ENCODE measurements around the gene IL13RA1.
"Not testable (repeated sequence)": the region's sequence is repeated elsewhere in the genome, so short reads cannot be mapped to it uniquely, and the experiment has no call there.

IL13RA1 gene

DNA sequence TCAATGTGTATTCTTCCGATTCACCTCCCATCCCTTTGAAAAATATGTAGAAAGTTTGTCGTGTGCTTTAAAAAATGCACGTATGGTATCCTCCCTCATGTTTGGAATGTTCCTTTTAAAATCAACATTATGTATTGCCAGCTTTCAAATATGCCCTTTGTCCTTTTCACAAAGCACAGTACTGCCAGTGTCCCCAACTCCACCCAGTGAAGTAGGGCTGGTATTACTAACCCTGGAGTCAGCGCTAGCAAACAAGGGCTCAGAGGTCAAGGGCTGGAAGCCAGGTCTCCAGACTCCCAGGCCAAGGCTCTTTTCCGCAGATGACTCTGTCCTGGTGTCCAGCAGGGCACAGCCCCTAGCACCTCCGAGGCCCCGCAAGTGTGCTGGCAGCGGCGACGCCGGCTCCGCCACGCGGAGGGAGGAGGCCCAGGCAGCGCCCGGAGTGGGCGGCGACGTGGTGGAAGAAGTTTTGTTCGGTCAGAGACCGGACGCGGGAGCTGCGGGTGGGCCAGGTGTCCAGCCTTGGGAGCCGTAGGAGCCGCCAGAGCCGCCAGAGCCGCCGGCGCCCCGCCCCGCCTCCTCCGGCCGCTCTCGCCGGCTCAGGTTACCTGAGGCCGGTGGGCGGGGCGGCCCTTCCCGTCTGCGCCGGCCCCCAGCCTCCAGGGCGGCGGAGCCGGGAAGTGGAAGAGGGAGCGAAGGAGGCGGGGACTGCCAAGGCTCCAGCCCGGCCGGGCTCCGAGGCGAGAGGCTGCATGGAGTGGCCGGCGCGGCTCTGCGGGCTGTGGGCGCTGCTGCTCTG, at the start of gene IL13RA1:
IL13RA1 (plus strand) TSS at position 720 of the 799 bp plus-strand sequence; CDS start at position 753, 33 bp downstream.
- peak; percentile 69 for DNase-seq (ENCODE audit: low read depth)

GRCh38 chrX:118679290-118679689, 48.1 kb upstream of the IL13RA1 start:
- no peak for DNase-seq (ENCODE audit: low read depth)

- DNase-seq (ENCODE audit: low read depth) = no peak
Measured at GRCh38 chrX:118682258-118683014, 45.0 kb upstream of the IL13RA1 start.

- no peak for DNase-seq (ENCODE audit: low read depth)
Measured at GRCh38 chrX:118685393-118685792, 42.0 kb upstream of the IL13RA1 start.

DNA sequence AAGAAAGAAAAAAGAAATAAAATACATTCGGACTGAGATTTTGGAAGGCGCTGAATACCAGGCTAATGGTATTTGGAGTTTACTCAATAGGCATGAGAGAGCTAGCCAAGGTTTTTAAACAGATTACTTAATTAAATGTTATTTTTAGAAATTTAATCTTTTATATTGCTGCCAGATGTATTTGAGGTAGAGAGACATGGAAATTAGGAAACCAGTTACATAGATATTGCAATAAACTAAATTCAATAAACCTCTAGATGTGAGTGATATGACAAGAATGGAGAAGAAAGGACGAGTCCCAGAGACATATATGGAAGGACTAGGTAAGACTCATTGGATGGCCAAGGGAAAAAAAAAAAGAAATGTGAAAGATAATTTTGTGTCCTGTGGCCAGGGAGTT, 38.5 kb upstream of the IL13RA1 start:
- DNase-seq (ENCODE audit: low read depth) = no peak

GRCh38 chrX:118693843-118694242, 33.6 kb upstream of the IL13RA1 start:
- no peak for DNase-seq (ENCODE audit: low read depth)

DNA sequence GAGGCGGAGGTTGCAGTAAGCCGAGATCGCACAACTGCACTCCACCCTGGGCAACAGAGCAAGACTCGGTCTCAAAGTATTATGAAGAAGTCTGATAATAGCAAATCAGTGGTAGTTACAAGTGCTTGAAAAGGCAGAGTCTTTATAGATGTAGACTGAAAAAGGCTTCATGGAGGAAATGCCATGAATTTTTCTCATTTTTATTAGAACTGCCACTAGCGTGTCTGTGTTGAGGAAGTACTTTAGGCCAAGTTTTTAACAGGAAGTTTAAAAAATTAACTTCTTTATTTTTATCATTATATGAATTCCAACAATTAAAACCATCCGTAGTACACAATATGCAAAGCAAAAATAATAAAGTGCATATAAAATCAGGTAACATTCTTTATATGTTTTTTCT, 32.8 kb upstream of the IL13RA1 start:
- DNase-seq (ENCODE audit: low read depth) = no peak

DNA sequence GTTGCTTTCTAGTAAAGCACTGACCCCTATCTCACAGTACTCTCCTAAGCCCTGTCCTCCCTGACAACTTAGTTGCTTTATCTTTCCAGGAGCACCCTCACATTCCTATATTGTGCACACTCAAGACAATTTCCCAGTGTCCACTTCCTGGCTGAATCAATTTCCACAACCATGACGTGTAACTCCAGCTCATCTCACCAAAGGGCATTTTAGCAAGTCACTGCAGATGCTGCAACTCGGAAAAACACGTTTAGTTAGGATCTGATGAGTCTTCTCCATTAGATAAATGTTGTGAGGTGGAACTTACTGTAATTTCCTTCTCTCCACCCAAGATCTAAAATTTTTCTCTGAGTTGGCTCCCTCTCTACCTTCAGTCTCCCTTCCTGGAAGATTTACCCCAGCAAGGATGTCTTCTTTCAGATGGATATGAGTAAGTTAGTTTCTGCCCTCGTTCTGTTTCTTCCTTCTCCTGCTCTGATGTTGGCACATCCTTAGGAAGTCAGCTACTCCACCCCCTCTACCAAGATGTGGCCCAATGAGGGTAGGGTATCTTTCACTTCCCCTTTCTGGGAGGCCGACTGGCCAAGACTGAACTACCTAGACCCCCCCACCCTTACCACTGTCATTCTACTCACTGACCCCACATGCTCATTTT, 28.8 kb upstream of the IL13RA1 start:
- DNase-seq (ENCODE audit: low read depth) = no peak

DNA sequence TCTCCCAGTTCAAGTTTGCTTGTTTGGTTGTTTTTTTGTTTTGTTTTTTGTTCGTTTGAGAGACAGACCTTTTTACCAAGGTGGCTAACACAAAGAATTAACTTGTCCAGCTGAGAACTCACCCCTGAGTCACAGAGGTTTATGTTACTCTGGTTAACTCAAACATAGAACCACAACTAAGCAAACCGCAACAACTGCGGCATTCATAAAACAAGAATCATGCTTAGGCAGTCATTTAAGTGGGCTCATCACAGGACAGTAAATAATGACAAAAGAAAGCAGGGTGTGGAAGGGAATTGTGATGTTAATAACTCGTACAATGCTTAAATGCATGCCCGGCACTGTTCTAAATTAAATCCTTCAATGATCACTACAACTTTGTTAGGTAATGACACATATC, 24.7 kb upstream of the IL13RA1 start:
- DNase-seq (ENCODE audit: low read depth) = no peak

DNA sequence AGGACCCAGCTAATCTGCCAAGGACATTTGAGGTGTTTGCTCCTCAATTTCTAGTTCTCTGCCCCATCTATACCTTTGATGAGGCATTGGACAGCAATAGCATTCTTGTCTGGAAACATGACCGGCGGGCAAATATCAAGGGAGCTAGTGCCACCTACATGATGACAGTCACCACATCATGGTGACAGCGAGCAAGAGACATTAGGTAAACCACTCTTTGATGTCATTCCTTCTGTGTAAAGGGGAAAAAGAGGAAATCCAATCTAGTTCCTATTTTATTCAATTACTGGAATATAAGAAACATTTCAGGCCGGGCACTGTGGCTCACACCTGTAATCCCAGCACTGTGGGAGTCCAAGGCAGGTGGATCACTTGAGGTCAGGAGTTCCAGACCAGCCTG, 20.7 kb upstream of the IL13RA1 start:
- no peak for DNase-seq (ENCODE audit: low read depth)

DNA sequence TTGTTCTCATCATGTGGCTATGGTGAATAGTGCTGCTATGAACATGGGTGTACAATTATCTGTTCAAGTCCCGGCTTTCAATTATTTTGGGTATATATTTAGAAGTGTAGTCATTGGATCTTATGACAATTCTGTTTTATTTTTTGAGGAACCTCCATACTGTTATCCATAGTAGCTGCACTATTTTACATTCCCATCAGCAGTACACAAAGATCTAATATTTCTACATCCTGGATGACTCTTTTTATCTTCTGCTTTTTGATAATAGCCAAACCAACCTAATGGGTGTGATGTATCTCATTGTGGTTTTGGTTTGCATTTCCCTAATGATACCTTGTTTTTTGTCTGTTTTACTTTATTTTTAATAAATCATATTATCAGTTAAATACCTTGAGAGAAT, 12.9 kb upstream of the IL13RA1 start:
- no peak for DNase-seq (ENCODE audit: low read depth)

DNA sequence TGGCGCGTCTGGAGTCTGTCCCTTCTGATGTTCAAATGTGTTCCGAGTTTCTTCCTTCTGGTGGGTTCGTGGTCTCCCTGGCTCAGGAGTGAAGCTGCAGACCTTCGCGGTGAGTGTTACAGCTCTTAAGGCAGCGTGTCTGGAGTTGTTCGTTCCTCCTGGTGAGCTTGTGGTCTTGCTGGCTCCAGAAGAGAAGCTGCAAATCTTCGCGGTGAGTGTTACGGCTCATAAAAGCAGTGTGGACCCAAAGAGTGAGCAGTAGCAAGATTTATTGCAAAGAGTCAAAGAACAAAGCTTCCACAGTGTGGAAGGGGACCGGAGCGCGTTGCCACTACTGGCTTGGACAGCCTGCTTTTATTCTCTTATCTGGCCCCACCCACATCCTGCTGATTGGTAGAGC, 11.5 kb upstream of the IL13RA1 start:
- not testable (repeated sequence) for DNase-seq (ENCODE audit: low read depth)

DNA sequence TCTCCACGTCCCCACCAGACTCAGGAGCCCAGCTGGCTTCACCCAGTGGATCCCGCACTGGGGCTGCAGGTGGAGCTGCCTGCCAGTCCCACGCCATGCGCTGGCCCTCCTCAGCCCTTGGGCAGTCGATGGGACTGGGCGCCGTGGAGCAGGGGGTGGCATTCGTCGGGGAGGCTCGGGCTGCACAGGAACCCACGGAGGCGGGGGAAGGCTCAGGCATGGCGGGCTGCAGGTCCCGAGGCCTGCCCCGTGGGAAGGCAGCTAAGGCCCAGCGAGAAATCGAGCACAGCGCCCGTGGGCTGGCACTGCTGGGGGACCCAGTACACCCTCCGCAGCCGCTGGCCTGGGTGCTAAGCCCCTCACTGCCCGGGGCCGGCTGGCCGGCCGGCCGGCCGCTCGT, 10.6 kb upstream of the IL13RA1 start:
- DNase-seq (ENCODE audit: low read depth) = not testable (repeated sequence)

DNA sequence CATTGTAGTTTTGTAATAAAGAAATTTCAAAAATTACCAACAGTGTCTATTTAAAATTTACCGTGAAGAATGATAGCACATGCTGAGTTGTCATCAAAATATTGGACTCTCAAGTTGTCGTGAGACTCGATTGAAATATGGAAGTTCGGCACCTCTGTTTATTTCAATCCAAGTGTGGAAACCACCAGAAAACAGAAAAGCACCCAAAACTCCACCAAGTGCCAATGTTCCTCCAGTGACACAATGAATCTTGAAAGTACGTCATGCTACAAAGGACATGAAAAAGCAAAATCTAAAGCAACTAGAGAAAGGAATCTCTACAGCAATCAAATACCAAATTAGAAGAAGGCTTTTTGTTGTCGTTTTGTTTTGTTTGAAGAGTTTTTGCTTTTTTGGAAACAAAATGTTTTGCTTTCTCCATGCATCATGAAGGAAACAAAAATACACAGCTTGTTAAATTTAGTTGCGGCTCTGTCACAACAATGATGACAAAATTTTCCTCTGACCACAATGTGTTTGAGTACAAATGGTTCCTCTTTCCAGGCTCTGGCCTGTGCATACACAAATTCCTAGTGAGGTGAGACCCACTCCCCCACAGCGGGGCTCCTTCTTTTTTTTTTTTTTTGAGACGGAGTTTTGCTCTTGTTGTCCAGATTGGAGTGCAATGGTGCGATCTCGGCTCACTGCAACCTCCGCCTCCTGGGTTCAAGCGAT, 9.6 kb upstream of the IL13RA1 start:
- no peak for DNase-seq (ENCODE audit: low read depth)

DNA sequence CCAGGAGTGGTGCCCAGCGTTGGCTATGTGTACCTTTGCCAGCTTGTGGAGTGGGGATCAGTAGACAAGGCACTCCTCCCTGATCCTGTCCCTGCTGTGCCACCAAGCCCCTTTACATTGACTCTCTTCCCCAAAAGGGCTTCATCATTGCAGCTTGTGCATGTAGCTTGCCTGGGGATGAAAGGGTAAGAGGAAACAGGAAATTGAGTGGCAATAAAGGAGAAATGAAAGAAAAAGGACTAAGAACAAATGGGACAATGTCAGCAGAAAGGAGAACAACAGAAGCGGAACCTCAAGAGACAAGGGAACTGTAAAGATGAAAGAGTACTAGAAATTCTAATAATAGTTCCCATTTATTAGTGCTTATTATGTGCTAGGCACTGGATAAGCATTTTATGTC, 8.7 kb upstream of the IL13RA1 start:
- DNase-seq (ENCODE audit: low read depth) = no peak

DNA sequence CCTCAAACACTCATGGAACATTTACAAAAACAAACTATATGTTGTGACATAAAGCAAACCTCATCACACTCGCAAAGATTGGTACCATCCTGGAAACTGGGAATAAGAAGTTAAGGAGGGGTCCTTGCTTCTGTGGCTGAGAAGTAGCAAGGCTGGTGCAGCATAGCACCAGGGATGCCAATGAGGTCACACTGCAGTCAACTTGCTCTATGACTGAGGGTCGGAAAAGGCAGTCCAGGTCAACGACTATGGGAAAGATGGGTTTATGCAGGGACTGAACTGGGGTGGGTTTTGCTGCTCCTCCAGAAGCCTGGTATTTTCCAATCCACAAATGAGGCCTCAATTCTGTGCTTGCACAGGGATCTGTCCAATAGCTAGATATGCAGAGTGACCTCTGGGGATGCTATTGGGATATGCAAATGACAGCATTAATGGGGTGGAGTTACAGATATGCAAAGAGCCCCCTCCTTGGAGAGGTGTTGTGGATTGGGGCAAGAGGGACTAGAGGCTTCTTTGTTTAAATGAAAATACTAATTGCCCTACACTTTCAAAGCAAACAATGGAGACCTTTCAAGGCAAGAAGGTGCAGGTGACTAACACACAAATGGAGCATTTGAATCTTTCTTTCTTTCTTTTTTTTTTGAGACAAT, 7.2 kb upstream of the IL13RA1 start:
- no peak for DNase-seq (ENCODE audit: low read depth)

DNA sequence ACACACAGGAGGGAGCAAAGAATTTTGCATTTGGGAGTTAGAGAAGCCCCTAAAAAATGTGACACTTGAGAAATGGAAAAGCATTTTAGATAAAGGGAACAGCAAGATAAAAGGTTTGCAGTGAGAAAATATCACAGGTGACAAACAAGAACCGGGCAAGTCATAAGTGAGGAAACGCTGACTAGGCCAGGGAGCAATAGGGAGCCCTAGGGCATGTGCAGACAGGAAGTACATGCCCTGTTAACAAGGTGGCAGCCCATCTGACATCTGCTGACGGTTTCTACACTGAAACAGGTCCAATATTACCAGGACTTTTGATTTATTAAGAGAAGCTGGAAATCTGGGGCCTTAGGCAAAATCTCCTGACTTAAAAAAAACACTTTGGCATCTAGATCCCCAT, 4.0 kb upstream of the IL13RA1 start:
- DNase-seq (ENCODE audit: low read depth) = no peak

DNA sequence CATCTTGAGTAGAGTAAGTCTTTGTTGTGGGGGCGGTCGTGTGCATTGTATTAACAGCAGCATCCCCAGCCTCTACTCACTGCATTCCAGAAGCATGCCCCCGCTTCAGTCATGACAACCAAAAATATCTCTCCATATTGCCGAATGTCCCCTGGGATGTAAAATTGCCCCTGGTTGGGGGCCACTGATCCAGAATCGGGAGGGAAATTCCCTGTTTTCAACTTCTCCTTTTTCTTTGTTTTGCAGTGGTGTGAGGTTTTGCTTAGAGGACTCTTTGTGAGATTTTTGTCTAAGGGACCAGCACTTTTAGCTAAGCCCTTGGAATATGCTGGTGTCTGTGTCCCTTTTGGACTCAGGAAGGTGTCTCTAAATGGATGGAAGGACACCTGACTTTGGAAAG, 3.0 kb upstream of the IL13RA1 start:
- DNase-seq (ENCODE audit: low read depth) = no peak

DNA sequence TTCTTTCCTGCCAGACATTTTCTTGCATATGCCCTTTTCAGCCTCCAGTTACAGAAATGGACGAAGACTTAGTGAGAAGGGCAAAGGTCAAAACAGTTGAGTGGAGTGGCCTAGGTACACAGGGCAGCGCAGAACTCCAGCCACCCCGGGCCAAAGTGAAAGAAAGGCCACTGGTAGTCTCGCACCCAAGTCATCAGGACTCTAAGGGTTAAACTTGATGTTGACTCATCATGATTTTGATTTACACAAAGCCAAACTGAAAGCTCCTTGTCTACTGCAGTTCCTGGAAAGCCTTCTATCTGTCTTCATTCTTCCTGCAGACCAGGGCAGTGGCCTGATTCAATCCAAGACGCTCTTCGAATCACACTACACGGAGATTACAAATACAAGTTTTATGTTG, 2.6 kb upstream of the IL13RA1 start:
- DNase-seq (ENCODE audit: low read depth) = no peak

GRCh38 chrX:118726396-118726795, 1.0 kb upstream of the IL13RA1 start:
- DNase-seq (ENCODE audit: low read depth) = no peak

DNA sequence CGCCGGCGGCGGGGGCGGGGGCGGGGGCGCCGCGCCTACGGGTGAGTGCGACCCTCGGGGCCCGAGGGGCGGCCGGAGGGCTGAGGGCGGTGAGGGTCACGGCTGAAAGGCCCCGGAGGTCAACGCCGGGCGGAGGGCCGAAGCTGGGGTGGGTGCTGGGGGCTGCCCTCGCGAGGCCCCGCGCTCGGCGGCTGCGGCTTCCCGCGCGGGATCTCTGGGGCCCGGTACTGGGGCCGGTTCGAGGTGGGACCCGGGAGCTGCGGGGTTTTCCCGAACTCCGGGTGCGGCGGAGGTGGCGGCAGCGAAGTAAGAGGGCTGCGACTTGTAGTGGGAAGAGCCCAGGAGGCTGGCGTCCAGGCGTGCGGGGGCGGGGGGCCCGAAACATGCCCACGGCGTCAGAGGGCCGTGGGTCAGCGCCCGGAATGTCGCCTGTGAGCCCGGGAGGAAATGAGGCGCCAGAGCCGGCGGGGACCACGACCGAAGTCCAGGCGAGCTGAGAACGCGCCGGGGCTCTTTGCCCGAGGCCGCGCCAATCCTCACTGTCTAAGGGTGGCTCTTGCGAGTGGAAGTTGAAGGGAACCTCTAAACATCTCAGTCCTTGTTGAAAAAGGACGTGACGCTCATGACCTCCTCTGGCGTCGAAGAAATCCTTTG, 407 bp downstream of the IL13RA1 start:
- no peak for DNase-seq (ENCODE audit: low read depth)

Measured in GM04504 (cell line).